ENCODE results near the gene GRK6. TPM values are rescaled to one million over a fixed set of nuclear protein-coding genes. Genes with fewer than 3 reads are reported as not detected.
A peak's percentile ranks its signal among the peaks of the same experiment; 100 is the strongest.

GRK6 gene
- total and polyA plus RNA-seq, 9 of the 15 experiments (the other 6 are each of a cell fraction or from before 2014, with no cell fraction given): 0.63 to 122 (median 44.5) TPM

DNA sequence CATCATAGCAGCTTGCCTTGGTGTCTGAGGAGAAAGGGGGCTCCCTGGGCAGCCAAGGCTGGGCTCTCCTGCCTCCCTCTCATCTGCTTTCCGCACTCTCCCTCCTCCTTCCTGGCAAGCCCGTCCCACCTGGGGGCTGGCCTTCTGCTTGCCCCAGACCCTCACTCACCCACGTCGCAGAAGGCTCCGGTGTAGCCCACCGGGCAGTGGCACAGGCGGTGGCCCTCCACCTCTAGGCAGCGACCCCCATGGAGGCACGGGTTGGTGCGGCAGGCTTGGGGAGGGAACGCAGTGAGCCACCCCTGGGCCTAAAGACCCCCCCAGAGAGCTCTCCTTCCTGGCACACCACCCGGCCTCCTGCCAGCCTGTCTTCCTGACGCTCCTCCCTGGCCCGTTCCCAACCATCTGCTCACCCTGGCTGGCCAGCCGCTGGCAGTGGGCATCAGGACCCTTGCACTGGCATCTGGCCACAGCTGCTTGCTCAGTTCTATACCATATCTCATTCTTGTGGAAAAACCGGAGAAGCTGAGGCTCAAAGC, 21.8 kb upstream of the GRK6 start (continued):
- TF ChIP-seq, protein P1, sequence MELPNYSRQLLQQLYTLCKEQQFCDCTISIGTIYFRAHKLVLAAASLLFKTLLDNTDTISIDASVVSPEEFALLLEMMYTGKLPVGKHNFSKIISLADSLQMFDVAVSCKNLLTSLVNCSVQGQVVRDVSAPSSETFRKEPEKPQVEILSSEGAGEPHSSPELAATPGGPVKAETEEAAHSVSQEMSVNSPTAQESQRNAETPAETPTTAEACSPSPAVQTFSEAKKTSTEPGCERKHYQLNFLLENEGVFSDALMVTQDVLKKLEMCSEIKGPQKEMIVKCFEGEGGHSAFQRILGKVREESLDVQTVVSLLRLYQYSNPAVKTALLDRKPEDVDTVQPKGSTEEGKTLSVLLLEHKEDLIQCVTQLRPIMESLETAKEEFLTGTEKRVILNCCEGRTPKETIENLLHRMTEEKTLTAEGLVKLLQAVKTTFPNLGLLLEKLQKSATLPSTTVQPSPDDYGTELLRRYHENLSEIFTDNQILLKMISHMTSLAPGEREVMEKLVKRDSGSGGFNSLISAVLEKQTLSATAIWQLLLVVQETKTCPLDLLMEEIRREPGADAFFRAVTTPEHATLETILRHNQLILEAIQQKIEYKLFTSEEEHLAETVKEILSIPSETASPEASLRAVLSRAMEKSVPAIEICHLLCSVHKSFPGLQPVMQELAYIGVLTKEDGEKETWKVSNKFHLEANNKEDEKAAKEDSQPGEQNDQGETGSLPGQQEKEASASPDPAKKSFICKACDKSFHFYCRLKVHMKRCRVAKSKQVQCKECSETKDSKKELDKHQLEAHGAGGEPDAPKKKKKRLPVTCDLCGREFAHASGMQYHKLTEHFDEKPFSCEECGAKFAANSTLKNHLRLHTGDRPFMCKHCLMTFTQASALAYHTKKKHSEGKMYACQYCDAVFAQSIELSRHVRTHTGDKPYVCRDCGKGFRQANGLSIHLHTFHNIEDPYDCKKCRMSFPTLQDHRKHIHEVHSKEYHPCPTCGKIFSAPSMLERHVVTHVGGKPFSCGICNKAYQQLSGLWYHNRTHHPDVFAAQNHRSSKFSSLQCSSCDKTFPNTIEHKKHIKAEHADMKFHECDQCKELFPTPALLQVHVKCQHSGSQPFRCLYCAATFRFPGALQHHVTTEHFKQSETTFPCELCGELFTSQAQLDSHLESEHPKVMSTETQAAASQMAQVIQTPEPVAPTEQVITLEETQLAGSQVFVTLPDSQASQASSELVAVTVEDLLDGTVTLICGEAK (IDR thresholded peaks at IDR 0.05): 0 out of 2 replicates have a peak, but pooled peaks have one; percentile 24
- TF ChIP-seq, protein P1 (CRISPR knock-in tag; IDR thresholded peaks at IDR 0.05): no peak
- TF ChIP-seq TBP (optimal IDR thresholded peaks at IDR 0.05; ENCODE audit: low read depth, low read length) (no peak), ATF1 (CRISPR knock-in tag; IDR thresholded peaks at IDR 0.05) (no peak), ATF1 (tag; IDR thresholded peaks at IDR 0.05) (no peak), STAT5A (IDR thresholded peaks at IDR 0.05; ENCODE audit: borderline replicate concordance, low read length) (no peak), POLR2B (IDR thresholded peaks at IDR 0.05; ENCODE audit: low read depth, partially characterized antibody) (peak; percentile 25), ELF2 (CRISPR knock-in tag; IDR thresholded peaks at IDR 0.05) (no peak), MAFK (IDR thresholded peaks at IDR 0.05; ENCODE audit: low read length) (no peak), ZNF764 (CRISPR knock-in tag; IDR thresholded peaks at IDR 0.05; ENCODE audit: low read depth) (no peak), ZNF431 (CRISPR knock-in tag; IDR thresholded peaks at IDR 0.05) (no peak), TOE1 (IDR thresholded peaks at IDR 0.05; ENCODE audit: borderline replicate concordance) (no peak), TOE1 (CRISPR knock-in tag; IDR thresholded peaks at IDR 0.05; ENCODE audit: borderline replicate concordance, low read depth) (peak; percentile 93), SREBF2 (CRISPR knock-in tag; IDR thresholded peaks at IDR 0.05) (no peak), NFRKB (IDR thresholded peaks at IDR 0.05; ENCODE audit: low read depth) (peak; percentile 68; the same call in 1 of the 2 replicates)
- TF ChIP-seq, protein P2, sequence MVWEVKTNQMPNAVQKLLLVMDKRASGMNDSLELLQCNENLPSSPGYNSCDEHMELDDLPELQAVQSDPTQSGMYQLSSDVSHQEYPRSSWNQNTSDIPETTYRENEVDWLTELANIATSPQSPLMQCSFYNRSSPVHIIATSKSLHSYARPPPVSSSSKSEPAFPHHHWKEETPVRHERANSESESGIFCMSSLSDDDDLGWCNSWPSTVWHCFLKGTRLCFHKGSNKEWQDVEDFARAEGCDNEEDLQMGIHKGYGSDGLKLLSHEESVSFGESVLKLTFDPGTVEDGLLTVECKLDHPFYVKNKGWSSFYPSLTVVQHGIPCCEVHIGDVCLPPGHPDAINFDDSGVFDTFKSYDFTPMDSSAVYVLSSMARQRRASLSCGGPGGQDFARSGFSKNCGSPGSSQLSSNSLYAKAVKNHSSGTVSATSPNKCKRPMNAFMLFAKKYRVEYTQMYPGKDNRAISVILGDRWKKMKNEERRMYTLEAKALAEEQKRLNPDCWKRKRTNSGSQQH (CRISPR knock-in tag; IDR thresholded peaks at IDR 0.05): no peak
- TF ChIP-seq, protein P3, sequence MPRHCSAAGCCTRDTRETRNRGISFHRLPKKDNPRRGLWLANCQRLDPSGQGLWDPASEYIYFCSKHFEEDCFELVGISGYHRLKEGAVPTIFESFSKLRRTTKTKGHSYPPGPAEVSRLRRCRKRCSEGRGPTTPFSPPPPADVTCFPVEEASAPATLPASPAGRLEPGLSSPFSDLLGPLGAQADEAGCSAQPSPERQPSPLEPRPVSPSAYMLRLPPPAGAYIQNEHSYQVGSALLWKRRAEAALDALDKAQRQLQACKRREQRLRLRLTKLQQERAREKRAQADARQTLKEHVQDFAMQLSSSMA (CRISPR knock-in tag; IDR thresholded peaks at IDR 0.05): no peak
- TF ChIP-seq, protein P4, sequence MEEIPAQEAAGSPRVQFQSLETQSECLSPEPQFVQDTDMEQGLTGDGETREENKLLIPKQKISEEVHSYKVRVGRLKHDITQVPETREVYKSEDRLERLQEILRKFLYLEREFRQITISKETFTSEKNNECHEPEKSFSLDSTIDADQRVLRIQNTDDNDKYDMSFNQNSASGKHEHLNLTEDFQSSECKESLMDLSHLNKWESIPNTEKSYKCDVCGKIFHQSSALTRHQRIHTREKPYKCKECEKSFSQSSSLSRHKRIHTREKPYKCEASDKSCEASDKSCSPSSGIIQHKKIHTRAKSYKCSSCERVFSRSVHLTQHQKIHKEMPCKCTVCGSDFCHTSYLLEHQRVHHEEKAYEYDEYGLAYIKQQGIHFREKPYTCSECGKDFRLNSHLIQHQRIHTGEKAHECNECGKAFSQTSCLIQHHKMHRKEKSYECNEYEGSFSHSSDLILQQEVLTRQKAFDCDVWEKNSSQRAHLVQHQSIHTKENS (CRISPR knock-in tag; IDR thresholded peaks at IDR 0.05): no peak

Data from K562 (cell line).